H1 (cell line): ENCODE measurements around the gene ABCC11. TPM values are rescaled to one million over a fixed set of nuclear protein-coding genes. Genes with fewer than 3 reads are reported as not detected.

ENCODE experiments used
- CTCF ChIA-PET: fragments of 300-600 bp; sonication (Branson Sonifier 250); formaldehyde crosslinking; loops from one replicate; lab custom pipeline; 2021; ENCODE audit not compliant: partially characterized antibody; lab: Charles Lee
- POLR2A ChIA-PET: fragments of 300-600 bp; sonication (Branson Sonifier 250); formaldehyde crosslinking; loops from one replicate; lab custom pipeline; 2021; ENCODE audit warnings: inconsistent platforms; ENCODE audit not compliant: partially characterized antibody; lab: Charles Lee
- DNase-seq, 2 experiments: peaks; one replicate each; pipeline versions ENCODE4 v3.0.0 to v3.0.0-alpha.2; 2010 to 2022; ENCODE audit warnings: low spot score in 2 of 2, low read depth in 1 of 2, mixed read lengths in 1 of 2
- FAIRE-seq: peaks from 2 replicates; lab custom pipeline; 2011; peaks lifted over from hg19 to GRCh38; lab: Jason Lieb, UNC
- H2AFZ ChIP-seq: 2 replicates; pipeline ENCODE4 v1.8.1; 2012; ENCODE audit warnings: low read length, inconsistent platforms
- H2AK5ac ChIP-seq: 2 replicates; pipeline ENCODE4 v1.6.1; 2013; ENCODE audit warnings: low read depth, low read length
- H2BK120ac ChIP-seq: replicated peaks from 2 replicates; pipeline ENCODE3; 2013; ENCODE audit warnings: low read depth, low read length, inconsistent platforms
- H2BK12ac ChIP-seq: 2 replicates; pipeline ENCODE4 v1.6.1; 2013; ENCODE audit warnings: low read depth, low read length
- H2BK15ac ChIP-seq: 2 replicates; pipeline ENCODE4 v1.6.1; 2013; ENCODE audit warnings: low read length
- H2BK20ac ChIP-seq: 2 replicates; pipeline ENCODE4 v1.6.1; 2013; ENCODE audit warnings: low read length
- H2BK5ac ChIP-seq: 2 replicates; pipeline ENCODE4 v1.6.1; 2013; ENCODE audit warnings: low read depth, low read length
- H3K14ac ChIP-seq: 2 replicates; pipeline ENCODE4 v1.6.1; 2013; ENCODE audit warnings: inconsistent platforms; ENCODE audit not compliant: insufficient read length
- H3K18ac ChIP-seq: 2 replicates; pipeline ENCODE4 v1.6.1; 2013; ENCODE audit warnings: low read length; ENCODE audit errors: extremely low read depth
- H3K23ac ChIP-seq: 2 replicates; pipeline ENCODE4 v1.6.1; 2013; ENCODE audit warnings: inconsistent platforms; ENCODE audit not compliant: insufficient read length
- H3K23me2 ChIP-seq: 2 replicates; pipeline ENCODE4 v1.6.1; 2013; ENCODE audit warnings: low read depth, low read length
- H3K27ac ChIP-seq: 2 replicates; pipeline ENCODE4 v1.6.1; 2011; ENCODE audit warnings: low read depth, low read length, inconsistent platforms
- H3K27me3 ChIP-seq, 4 experiments: replicated peaks in 1 of 4; 1 replicate in 1 of 4; 2 replicates in 3 of 4; pipeline versions ENCODE4 v1.6.1 to v1.8.1; 2011 to 2013; ENCODE audit warnings: low read length in 3 of 4, mild to moderate bottlenecking in 3 of 4, inconsistent platforms in 2 of 4, mixed read lengths in 2 of 4, moderate library complexity in 1 of 4; ENCODE audit not compliant: control insufficient read depth in 3 of 4, insufficient read depth in 3 of 4; ENCODE audit errors: extremely low read depth in 1 of 4
- H3K36me3 ChIP-seq, 4 experiments: 2 replicates each; pipeline versions ENCODE4 v1.6.1 to v1.8.1; 2011 to 2013; ENCODE audit warnings: mild to moderate bottlenecking in 4 of 4, low read length in 3 of 4, moderate library complexity in 2 of 4, control low read depth in 1 of 4, inconsistent platforms in 1 of 4; ENCODE audit not compliant: insufficient read depth in 4 of 4, control insufficient read depth in 2 of 4
- H3K4ac ChIP-seq: replicated peaks from 2 replicates; pipeline ENCODE3; 2013; ENCODE audit warnings: low read length, low read depth, mixed read lengths, inconsistent platforms; ENCODE audit not compliant: insufficient read length
- H3K4me1 ChIP-seq, 4 experiments: replicated peaks in 1 of 4; 1 replicate in 1 of 4; 2 replicates in 3 of 4; pipeline versions ENCODE4 v1.6.1 to v1.8.1; 2011 to 2013; ENCODE audit warnings: low read length in 3 of 4, inconsistent platforms in 2 of 4, mixed read lengths in 1 of 4; ENCODE audit not compliant: insufficient read depth in 4 of 4, control insufficient read depth in 3 of 4
- H3K4me2 ChIP-seq, 2 experiments: 2 replicates each; pipeline versions ENCODE4 v1.6.1 to v1.8.1; 2011 to 2013; ENCODE audit warnings: low read depth in 2 of 2, low read length in 2 of 2, control low read depth in 1 of 2, inconsistent platforms in 1 of 2, mild to moderate bottlenecking in 1 of 2; ENCODE audit not compliant: insufficient read depth in 1 of 2
- H3K4me3 ChIP-seq, 4 experiments: fragments of 200-600, 300-600 bp in 1 of 4; sonication (generic), shearing (Covaris generic), sonication (Bioruptor Twin) in 1 of 4; 2 replicates each; pipeline versions ENCODE4 v1.5.1 to v1.8.1; 2011 to 2016; ENCODE audit warnings: low read length in 4 of 4, low read depth in 3 of 4, control low read depth in 2 of 4, inconsistent platforms in 2 of 4, mild to moderate bottlenecking in 2 of 4, mixed read lengths in 1 of 4, moderate library complexity in 1 of 4; ENCODE audit not compliant: insufficient read depth in 2 of 4; ENCODE audit errors: extremely low read depth in 1 of 4
- H3K56ac ChIP-seq: replicated peaks from 2 replicates; pipeline ENCODE3; 2013; ENCODE audit warnings: low read depth, mild to moderate bottlenecking, mixed read lengths, low read length, inconsistent platforms; ENCODE audit not compliant: insufficient read length
- H3K79me1 ChIP-seq: 2 replicates; pipeline ENCODE4 v1.6.1; 2013; ENCODE audit warnings: low read depth, low read length, control low read depth
- H3K79me2 ChIP-seq, 2 experiments: 2 replicates each; pipeline versions ENCODE4 v1.6.1 to v1.8.1; 2012 to 2013; ENCODE audit warnings: low read length in 2 of 2, mild to moderate bottlenecking in 2 of 2, inconsistent platforms in 1 of 2; ENCODE audit not compliant: insufficient read depth in 2 of 2, control insufficient read depth in 1 of 2
- H3K9ac ChIP-seq, 4 experiments: replicated peaks in 1 of 4; 1 replicate in 1 of 4; 2 replicates in 3 of 4; pipeline versions ENCODE4 v1.6.1 to v1.8.1; 2011 to 2013; ENCODE audit warnings: low read depth in 3 of 4, low read length in 3 of 4, control low read depth in 2 of 4, mild to moderate bottlenecking in 2 of 4, moderate library complexity in 2 of 4, inconsistent platforms in 1 of 4; ENCODE audit errors: extremely low read depth in 1 of 4
- H3K9me3 ChIP-seq, 2 experiments: 2 replicates each; pipeline versions ENCODE4 v1.6.1 to v1.8.1; 2012 to 2013; ENCODE audit warnings: mild to moderate bottlenecking in 2 of 2, moderate library complexity in 2 of 2, control low read depth in 1 of 2, inconsistent platforms in 1 of 2, low read depth in 1 of 2, low read length in 1 of 2, mixed read lengths in 1 of 2; ENCODE audit not compliant: insufficient read depth in 2 of 2
- H4K20me1 ChIP-seq, 2 experiments: replicated peaks in 1 of 2; 2 replicates each; pipeline versions ENCODE3 to v1.8.1; 2011 to 2013; ENCODE audit warnings: inconsistent platforms in 2 of 2, low read length in 2 of 2, mild to moderate bottlenecking in 1 of 2; ENCODE audit not compliant: insufficient read depth in 2 of 2, control insufficient read depth in 1 of 2
- H4K5ac ChIP-seq: 2 replicates; pipeline ENCODE4 v1.6.1; 2013; ENCODE audit warnings: low read length, low read depth, mixed read lengths, inconsistent platforms; ENCODE audit not compliant: insufficient read length
- H4K8ac ChIP-seq: 2 replicates; pipeline ENCODE4 v1.8.0; 2013; ENCODE audit warnings: mild to moderate bottlenecking, moderate library complexity, low read length, inconsistent platforms; ENCODE audit not compliant: insufficient read depth; ENCODE audit errors: extremely low read depth
- H4K91ac ChIP-seq: replicated peaks from 2 replicates; pipeline ENCODE3; 2013; ENCODE audit warnings: low read length, mixed read lengths, inconsistent platforms; ENCODE audit not compliant: insufficient read length
- CHD1 ChIP-seq: IDR thresholded peaks from 2 replicates; pipeline ENCODE4 v1.6.1; 2012; ENCODE audit warnings: low read depth, low read length, improper control_type of control experiment
- KDM5A ChIP-seq: fragments of 200-600 bp; IDR thresholded peaks from 2 replicates; pipeline ENCODE4 v1.7.1; 2012; ENCODE audit warnings: mild to moderate bottlenecking, low read length, inconsistent platforms, mixed read lengths
- SAP30 ChIP-seq: fragments of 300-600 bp; sonication (generic); IDR thresholded peaks from 2 replicates; pipeline ENCODE4 v1.7.1; 2012; ENCODE audit warnings: low read length, moderate library complexity, mild to moderate bottlenecking, inconsistent platforms; ENCODE audit not compliant: insufficient read depth, insufficient replicate concordance
- SIN3A ChIP-seq, 2 experiments: IDR thresholded peaks in 1 of 2; conservative IDR thresholded peaks in 1 of 2; 2 replicates each; pipeline ENCODE4 v1.6.1; 2011 to 2012; ENCODE audit warnings: low read length in 2 of 2, improper control_type of control experiment in 1 of 2, low read depth in 1 of 2, mild to moderate bottlenecking in 1 of 2
- TAF1 ChIP-seq: IDR thresholded peaks from 2 replicates; pipeline ENCODE4 v1.6.1; 2011; ENCODE audit warnings: mild to moderate bottlenecking, low read depth, low read length
- WGBS, 2 experiments: shearing (Covaris generic) in 1 of 2; methylation state at CpG; one replicate each; pipeline versions ENCODE4 v1.1.6 to v1.1.7; 2013 to 2015; ENCODE audit warnings: low lambda C conversion rate in 2 of 2, mixed read lengths in 2 of 2, inconsistent platforms in 1 of 2, low coverage in 1 of 2, missing lambda C conversion rate in 1 of 2; ENCODE audit not compliant: insufficient replicate concordance in 2 of 2, insufficient coverage in 1 of 2, insufficient read length in 1 of 2; ENCODE audit errors: extremely low coverage in 1 of 2, missing lambda C conversion rate in 1 of 2; 5-methylcytosine and 5-hydroxymethylcytosine counted together
- polyA plus RNA-seq, 7 experiments: library from polyadenylated mRNA; depleted of rRNA in 3 of 7; stranded (reverse) in 5 of 7; unstranded in 2 of 7; fragments of >200 nt in 5 of 7; fragments of 200-250 nt in 2 of 7; gene quantifications; 1 replicate in 5 of 7; 2 replicates in 1 of 7; 4 replicates in 1 of 7; pipeline versions ENCODE4 v1.2.1 to v1.2.3, GENCODE V29; 2011 to 2013; ENCODE audit warnings: missing spikeins in 2 of 7, mixed read lengths in 2 of 7
- total RNA-seq: library from RNA; stranded (reverse); fragmentation: NEBNext Ultra II Directional; extraction: Animal tissue kit (Norgen Biotek cat#: 25700); gene quantifications from 2 replicates; pipeline ENCODE4 v1.2.1, GENCODE V29; 2021

The ABCC11 gene
- total and polyA plus RNA-seq, 2 of the 8 experiments (the other 6 are each of a cell fraction or from before 2014, with no cell fraction given), result 0.06 TPM; not detected in 1

GRCh38 chr16:48194828-48195556, 52.3 kb downstream of the ABCC11 start:
- Histone ChIP-seq H3K56ac (no peak overlapping the region), H3K4me2 (no peak overlapping the region), H2BK5ac (no peak overlapping the region), H3K23me2 (no peaks in the 10 kb centered on the region), H3K9me3 (no peaks in the 10 kb centered on the region), H3K4ac (no peak overlapping the region), H3K4me1 (no peaks in the 10 kb centered on the region), H4K20me1 (no peaks in the 10 kb centered on the region), H3K4me3 (no peak overlapping the region), H2BK120ac (no peak overlapping the region), H3K79me2 (no peaks in the 10 kb centered on the region), H3K9ac (no peak overlapping the region), H4K8ac (no peak overlapping the region), H2AK5ac (no peak overlapping the region), H2BK15ac (no peak overlapping the region), H3K27me3 (no peaks in the 10 kb centered on the region), H3K23ac (no peak overlapping the region), H2AFZ (no peak overlapping the region), H2BK12ac (no peak overlapping the region), H4K91ac (no peak overlapping the region), H3K27ac (no peak overlapping the region), H3K14ac (no peak overlapping the region), H2BK20ac (no peak overlapping the region), H3K79me1 (no peaks in the 10 kb centered on the region), H3K18ac (no peak overlapping the region), H3K36me3 (no peaks in the 10 kb centered on the region), H4K5ac (no peak overlapping the region)
- CTCF ChIA-PET, result interaction anchor here (1.0 kb wide), 1 partner anchor 29 kb away, joined by 4 read pairs; no protein-coding TSS in a partner anchor
- no peak for FAIRE-seq
- DNase-seq, result no peak
- POLR2A ChIA-PET, result no interaction called here
- TF ChIP-seq KDM5A (no peak), CHD1 (no peak), SAP30 (no peak), SIN3A (conservative IDR thresholded peaks at IDR 0.05 in 1 of 2, IDR thresholded peaks at IDR 0.05 in 1 of 2; ENCODE audit: low read depth in 1 of 2, low read length in 2 of 2) (no peak), TAF1 (no peak)
- 89% methylated on average over 5 of the region's 5 CpGs; no CpG with 5 or more reads in 1 of the 2 experiments for WGBS, 2 experiments
